HG02588 (cell line): ENCODE measurements around the gene PRAF2.

Source experiments
- ATAC-seq: cut with Tn5 transposase; IDR thresholded peaks from one replicate; pipeline ENCODE4 v1.9.1; 2021; ENCODE audit warnings: mild to moderate bottlenecking, moderate library complexity; ENCODE audit not compliant: unreplicated experiment

Gene PRAF2

DNA sequence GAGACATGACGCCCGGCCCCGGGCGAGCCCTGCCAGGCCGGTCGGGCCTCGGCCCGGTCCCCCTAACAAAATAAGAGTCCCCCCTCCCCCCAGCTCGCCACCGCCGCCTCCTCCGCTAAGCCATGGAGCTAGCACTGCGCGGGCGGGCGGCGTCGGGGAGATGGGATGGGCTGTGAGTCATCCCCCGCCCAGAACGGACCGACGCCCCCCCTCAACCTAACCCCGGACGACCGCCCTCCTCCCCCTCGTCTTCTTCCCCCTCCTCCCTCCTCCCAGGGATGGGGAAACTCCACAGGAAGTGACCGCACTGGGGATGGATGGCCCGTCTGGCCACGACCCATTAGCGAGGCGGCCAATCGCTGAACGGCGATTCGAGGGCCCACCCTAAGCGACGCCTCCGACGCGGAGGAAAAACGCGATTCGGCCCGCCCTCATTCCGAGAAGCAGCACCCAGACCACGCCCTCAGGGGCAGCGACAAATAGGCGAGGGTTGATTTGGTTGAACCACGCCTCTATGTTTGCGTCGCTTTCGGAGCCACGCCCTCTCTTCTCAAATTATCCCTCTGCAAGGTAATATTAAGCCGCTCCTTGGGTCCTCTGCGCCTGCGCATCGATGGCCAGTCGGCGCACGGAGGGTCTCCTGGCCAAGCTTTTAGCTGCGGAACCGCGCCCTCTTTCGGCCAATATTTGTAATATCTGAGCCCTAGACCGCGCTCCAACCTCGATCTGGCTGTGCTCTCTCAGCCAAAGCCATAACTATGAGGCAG lies 30.4 kb downstream of the PRAF2 start, which contains the start of gene TFE3:
TSS of gene TFE3 (minus strand) at position 138 of the 767 bp plus-strand sequence. CDS start at position 7, 131 bp downstream.
- peak; percentile 93 for ATAC-seq

DNA sequence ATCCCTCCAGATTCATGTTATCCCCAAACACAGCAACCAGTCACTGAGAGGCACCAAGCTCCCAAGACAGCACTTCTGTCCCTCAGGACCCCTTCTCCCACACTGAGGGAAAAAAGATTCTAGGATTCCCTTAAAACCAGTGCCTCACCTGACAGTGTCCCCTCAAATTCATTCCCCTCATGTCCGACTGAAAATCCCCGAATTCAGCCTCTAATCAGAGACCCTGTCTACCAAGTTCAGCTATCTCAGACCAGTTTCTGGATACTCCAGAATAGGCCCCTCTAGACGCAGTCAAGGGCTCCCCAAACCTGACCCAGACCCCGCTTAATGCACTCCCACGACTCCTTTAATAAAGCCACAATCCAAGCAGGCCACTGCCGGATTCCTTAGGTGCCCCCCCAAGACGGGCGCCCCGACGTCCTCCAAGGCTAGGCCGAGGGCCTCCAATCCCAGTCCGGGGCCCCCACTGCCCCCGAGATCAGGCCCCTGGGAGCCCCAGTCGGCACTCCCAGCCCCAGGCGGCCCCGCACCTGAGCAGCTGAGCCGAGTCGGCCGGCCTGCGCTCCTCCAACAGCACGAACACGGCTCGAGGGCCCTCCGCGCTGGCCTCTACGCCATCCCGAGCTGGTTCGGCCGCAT lies 31.1 kb downstream of the PRAF2 start:
- ATAC-seq = no peak

- no peak for ATAC-seq
Measured at GRCh38 chrX:49041744-49042580, 31.8 kb downstream of the PRAF2 start.

DNA sequence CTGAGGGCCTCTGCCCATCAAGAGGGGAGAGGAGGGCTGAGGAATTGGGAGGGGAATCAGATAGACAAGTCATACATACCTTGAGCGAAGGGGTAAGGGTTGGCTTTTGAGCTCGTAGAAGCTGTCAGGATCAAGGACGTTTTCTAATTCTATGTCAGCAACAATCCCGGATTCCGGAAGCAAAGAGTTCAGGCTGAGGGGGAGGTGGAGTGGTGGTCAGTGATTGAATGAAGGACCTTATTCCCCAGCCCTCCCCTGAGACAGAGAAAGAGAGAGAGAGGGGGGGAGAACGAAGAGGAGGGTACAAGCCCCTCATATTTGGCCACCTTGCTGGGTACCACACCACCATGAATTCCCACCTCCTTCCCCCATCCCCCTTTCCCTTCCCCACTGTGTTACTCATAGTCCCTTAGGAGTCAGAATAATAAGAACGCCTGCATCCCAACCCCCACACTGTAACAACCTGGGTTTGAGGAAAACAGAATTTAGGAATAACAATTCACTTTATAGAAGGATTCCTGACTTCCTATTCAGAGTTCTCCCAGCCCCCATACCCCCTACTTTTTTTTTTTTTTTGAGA lies 33.3 kb downstream of the PRAF2 start:
- no peak for ATAC-seq

DNA sequence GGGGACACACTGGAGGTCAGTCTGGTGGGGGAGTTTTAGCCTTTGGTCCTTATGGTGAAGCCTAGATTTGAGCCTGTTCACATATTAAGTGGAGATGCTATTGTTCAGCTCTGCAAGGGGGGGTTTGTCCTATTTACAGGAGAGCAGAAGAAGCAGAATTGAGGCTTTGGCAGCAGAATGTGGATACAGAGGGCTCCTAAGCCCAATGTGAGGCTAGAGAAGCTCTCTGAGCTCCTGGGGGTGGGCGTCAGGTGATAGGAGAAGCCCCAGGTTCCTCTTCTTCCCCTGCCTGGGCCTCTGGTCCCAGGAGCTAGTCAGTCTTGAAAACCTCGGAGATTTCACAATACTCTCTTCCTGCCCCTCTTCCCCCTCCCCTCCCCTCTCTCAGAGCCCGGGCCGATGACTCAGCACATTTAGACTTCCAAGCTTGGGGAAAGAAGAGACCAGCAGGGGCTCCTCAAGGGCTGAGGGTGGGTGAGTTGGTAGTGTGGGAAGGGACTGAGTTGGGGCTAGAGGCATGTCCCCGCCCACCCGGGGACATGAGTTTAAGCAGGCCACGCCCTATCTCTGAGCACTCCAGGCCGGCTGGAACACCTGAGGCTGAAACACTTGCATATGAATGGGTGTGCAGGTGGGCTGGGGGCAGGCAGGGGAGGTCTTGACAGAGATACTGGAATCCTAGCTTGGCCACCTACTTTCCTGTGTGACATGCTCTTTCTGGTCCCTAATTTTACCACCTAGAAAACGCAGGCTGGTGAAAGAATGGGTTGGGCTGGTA lies 34.0 kb downstream of the PRAF2 start:
- ATAC-seq = no peak

- ATAC-seq = no peak
Measured at GRCh38 chrX:49037883-49038475, 35.8 kb downstream of the PRAF2 start.

DNA sequence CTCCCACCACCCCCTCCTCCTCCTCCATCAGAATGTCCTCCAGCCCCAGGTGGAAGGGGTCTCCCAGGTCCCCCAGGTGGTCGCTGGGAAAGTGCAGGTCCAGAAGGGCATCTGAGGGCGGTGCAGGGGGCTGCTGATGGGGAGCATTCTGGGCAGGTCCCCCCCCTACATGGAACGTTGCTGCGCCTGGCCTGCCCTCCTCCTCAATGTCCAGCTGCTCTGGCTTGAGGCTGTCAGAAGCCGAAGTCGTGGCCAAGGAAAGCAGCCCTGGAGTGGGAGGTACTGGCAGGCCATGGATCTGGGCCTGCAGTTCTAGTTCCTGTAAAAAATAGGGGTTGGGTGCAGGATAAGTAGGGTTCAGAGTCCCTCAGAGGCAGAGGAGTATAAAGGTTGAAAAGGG lies 43.5 kb downstream of the PRAF2 start:
- no peak for ATAC-seq

GRCh38 chrX:49029876-49030275 lies 43.9 kb downstream of the PRAF2 start:
- no peak for ATAC-seq
